LNCaP clone FGC (cell line): ENCODE data around the gene OSMR.

Experiments
- DNase-seq: peaks from one replicate; pipeline ENCODE4 v3.0.0-alpha.2; 2011; ENCODE audit warnings: low read depth
- H3K4me3 ChIP-seq: 2 replicates; pipeline ENCODE4 v1.5.1; 2011; ENCODE audit warnings: mild to moderate bottlenecking, low read depth, low read length, control low read depth
- TF ChIP-seq, protein P1 (sequence below): IDR thresholded peaks from 2 replicates; pipeline ENCODE4 v1.5.1; 2012; ENCODE audit warnings: mild to moderate bottlenecking; ENCODE audit not compliant: control insufficient read depth, insufficient read depth; ENCODE audit errors: extremely low read depth

Gene OSMR

DNA sequence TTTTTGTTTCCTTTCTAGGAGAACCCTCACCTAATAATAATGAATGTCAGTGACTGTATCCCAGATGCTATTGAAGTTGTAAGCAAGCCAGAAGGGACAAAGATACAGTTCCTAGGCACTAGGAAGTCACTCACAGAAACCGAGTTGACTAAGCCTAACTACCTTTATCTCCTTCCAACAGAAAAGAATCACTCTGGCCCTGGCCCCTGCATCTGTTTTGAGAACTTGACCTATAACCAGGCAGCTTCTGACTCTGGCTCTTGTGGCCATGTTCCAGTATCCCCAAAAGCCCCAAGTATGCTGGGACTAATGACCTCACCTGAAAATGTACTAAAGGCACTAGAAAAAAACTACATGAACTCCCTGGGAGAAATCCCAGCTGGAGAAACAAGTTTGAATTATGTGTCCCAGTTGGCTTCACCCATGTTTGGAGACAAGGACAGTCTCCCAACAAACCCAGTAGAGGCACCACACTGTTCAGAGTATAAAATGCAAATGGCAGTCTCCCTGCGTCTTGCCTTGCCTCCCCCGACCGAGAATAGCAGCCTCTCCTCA is 87.1 kb downstream of the OSMR start:
- TF ChIP-seq, protein P1, sequence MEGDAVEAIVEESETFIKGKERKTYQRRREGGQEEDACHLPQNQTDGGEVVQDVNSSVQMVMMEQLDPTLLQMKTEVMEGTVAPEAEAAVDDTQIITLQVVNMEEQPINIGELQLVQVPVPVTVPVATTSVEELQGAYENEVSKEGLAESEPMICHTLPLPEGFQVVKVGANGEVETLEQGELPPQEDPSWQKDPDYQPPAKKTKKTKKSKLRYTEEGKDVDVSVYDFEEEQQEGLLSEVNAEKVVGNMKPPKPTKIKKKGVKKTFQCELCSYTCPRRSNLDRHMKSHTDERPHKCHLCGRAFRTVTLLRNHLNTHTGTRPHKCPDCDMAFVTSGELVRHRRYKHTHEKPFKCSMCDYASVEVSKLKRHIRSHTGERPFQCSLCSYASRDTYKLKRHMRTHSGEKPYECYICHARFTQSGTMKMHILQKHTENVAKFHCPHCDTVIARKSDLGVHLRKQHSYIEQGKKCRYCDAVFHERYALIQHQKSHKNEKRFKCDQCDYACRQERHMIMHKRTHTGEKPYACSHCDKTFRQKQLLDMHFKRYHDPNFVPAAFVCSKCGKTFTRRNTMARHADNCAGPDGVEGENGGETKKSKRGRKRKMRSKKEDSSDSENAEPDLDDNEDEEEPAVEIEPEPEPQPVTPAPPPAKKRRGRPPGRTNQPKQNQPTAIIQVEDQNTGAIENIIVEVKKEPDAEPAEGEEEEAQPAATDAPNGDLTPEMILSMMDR, result no peak
- DNase-seq, result no peak
- H3K4me3 ChIP-seq, result no peak overlapping the region

DNA sequence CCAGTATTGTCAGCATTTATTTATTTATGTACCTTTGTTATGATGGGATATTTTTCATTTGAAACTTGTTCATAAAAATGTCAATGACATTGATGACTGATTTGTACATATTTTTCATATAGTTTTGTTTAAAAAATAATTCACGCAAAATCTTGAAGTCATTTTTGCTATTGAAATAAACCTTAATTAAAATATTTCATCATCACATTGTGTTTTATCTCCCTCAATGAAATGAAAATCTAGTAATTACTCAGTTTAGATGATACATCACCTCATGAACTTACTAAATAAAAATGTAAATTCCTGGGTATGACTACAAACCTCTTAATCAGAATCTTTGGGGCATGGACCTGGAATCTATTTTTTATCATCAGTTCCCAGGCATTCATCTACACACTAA is 89.6 kb downstream of the OSMR start:
- TF ChIP-seq, protein P1, result no peak
- DNase-seq, result no peak
- no peak overlapping the region for H3K4me3 ChIP-seq

DNA sequence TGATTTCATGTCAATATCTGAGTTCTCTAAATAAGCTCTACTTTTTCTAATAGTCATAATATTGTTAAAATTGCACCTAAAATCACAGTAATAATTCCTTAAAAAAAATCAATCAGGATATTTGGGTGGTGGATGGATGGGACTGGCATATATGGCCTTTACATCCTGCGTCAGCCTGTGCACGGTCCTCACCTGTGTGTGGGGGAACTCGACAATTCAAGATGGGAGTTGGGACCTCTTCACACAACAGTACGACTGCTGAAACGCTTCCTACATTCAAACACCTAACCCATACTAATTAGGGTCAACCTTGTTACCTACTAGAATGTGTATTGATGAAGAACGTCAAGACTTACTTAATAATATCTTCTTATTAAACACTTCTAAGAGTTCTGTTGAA is 90.5 kb downstream of the OSMR start:
- no peak overlapping the region for H3K4me3 ChIP-seq
- DNase-seq, result no peak
- TF ChIP-seq, protein P1, result no peak

DNA sequence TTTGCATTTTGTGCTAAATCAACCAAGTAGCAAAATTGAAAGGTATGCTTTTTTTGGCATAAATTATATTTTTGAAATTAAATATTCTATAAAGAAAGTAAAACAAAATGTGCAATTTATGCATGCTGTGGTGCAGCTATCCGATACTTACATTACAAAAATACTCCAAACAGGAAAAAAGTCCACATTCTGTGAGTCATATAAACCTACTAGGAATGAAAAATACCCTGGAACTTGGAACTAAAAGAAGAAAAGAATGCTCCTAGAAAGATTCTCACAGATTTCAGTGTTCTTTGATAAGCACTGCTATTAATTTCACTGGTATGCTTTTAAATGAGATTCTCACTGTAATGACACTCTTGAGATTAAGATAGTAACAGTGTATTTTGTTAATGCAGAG is 92.6 kb downstream of the OSMR start:
- no peak for DNase-seq
- TF ChIP-seq, protein P1, result no peak
- H3K4me3 ChIP-seq, result no peak overlapping the region

DNA sequence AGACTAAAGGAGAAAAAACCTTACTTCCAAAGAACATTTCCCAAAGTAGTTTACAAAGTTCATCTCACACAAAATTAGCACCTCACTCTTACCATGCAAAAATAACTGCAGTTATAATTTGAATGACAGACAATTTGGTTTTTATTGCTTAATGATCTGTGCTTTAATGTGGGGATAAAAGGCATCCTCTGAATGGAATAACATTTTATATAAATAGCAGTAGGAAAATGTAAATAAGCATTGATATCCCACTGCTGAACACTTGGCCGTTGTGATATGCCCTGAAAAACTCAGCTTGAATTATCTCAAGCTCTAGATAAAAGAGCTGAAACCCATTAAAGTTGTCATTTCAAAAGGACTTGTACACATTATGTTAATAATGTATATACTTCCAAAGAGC is 93.2 kb downstream of the OSMR start:
- no peak for DNase-seq
- TF ChIP-seq, protein P1, result no peak
- H3K4me3 ChIP-seq, result no peak overlapping the region

DNA sequence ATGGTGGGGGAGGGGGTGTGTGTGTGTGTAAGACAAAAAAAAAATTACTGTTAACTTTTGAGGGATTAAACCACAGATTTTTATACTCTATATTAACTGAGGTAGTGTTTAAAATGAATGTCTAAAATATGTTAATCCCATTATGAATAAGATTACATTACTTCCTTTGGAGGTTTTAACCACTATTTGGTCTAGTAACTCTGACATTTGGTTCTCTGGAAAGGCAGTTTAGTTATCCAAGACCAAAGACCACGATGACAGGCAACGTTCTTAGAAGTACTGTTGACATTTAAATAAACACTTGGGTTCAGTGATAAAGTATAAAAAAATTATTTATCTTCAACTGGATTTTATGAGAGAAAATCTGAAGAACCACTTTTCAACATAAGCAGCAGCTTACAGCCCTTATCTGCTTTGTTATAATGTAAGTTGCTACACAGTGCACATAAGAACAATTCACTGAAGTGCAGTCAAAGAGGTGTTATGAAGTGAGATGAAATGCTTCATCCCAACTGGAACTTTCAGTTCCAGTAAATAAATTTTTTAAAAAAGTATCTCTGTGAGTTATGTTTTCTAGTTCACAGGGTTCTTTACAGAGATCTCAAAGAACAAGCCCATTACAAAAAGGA is 94.5 kb downstream of the OSMR start:
- DNase-seq, result no peak
- TF ChIP-seq, protein P1, result no peak
- no peak overlapping the region for H3K4me3 ChIP-seq

DNA sequence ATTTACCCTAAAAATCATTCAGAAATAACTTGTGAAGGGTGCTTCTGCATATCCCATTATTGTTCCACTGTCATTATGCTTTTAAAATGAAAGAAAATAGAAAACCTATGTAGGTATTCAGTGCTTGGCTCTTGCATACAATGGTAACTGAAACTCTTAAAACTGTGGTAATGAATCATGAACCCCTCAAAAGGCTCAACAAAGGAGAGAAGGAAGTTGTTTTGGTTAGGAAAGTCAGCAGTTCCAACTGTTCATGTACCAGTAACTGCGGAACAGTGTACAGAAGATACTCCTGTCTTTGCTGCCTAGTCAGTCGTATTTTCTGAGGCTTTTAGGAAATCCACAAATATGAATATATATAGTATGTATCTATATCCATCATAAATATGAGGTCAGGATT is 96.1 kb downstream of the OSMR start:
- no peak for DNase-seq
- TF ChIP-seq, protein P1, result no peak

More for the DNA sequence above, 96.1 kb downstream of the OSMR start:
- H3K4me3 ChIP-seq, result no peak overlapping the region
